Mesendoderm (in vitro differentiated cells): Measurements from ENCODE around the gene PYGB.

ENCODE experiments used
- DNase-seq: peaks from one replicate; pipeline ENCODE4 v3.0.0; 2013
- H2AK5ac ChIP-seq: 2 replicates; pipeline ENCODE4 v1.6.1; 2013; ENCODE audit warnings: low read length, inconsistent platforms
- H2BK120ac ChIP-seq: 2 replicates; pipeline ENCODE4 v1.6.1; 2013; ENCODE audit warnings: low read depth, mild to moderate bottlenecking, low read length, moderate library complexity, mixed read lengths
- H2BK15ac ChIP-seq: replicated peaks from 2 replicates; pipeline ENCODE4 v1.6.1; 2013; ENCODE audit warnings: low read depth, mild to moderate bottlenecking, moderate library complexity
- H2BK5ac ChIP-seq: 2 replicates; pipeline ENCODE4 v1.6.1; 2013; ENCODE audit warnings: low read length, inconsistent platforms
- H3K18ac ChIP-seq: 2 replicates; pipeline ENCODE4 v1.6.1; 2013; ENCODE audit warnings: mild to moderate bottlenecking, low read length, mixed read lengths
- H3K23ac ChIP-seq: one replicate; pipeline ENCODE4 v1.6.1; 2013; ENCODE audit warnings: low read length
- H3K27ac ChIP-seq: 2 replicates; pipeline ENCODE4 v1.5.1; 2013; ENCODE audit warnings: low read depth, mild to moderate bottlenecking, inconsistent platforms, low read length, moderate library complexity
- H3K27me3 ChIP-seq: 2 replicates; pipeline ENCODE4 v1.6.1; 2013; ENCODE audit warnings: low read length, control low read depth, mild to moderate bottlenecking, inconsistent platforms; ENCODE audit not compliant: insufficient read depth, poor library complexity
- H3K36me3 ChIP-seq: 2 replicates; pipeline ENCODE4 v1.6.1; 2013; ENCODE audit warnings: low read length, inconsistent platforms; ENCODE audit not compliant: control insufficient read depth, insufficient read depth
- H3K4ac ChIP-seq: one replicate; pipeline ENCODE4 v1.6.1; 2013; ENCODE audit warnings: low read depth, mild to moderate bottlenecking, low read length, moderate library complexity
- H3K4me1 ChIP-seq: 2 replicates; pipeline ENCODE4 v1.6.1; 2013; ENCODE audit warnings: low read depth, low read length, inconsistent platforms; ENCODE audit not compliant: control insufficient read depth
- H3K4me2 ChIP-seq: 2 replicates; pipeline ENCODE4 v1.6.1; 2013; ENCODE audit warnings: low read length
- H3K4me3 ChIP-seq: 2 replicates; pipeline ENCODE4 v1.5.1; 2013; ENCODE audit warnings: mild to moderate bottlenecking, low read length
- H3K56ac ChIP-seq: one replicate; pipeline ENCODE4 v1.6.1; 2013; ENCODE audit warnings: low read length
- H3K79me1 ChIP-seq: 2 replicates; pipeline ENCODE4 v1.6.1; 2013; ENCODE audit warnings: low read length, inconsistent platforms
- H3K79me2 ChIP-seq: 2 replicates; pipeline ENCODE4 v1.6.1; 2013; ENCODE audit warnings: mild to moderate bottlenecking, low read length; ENCODE audit not compliant: control insufficient read depth, insufficient read depth
- H3K9ac ChIP-seq: 2 replicates; pipeline ENCODE4 v1.6.1; 2013; ENCODE audit warnings: low read length, inconsistent platforms
- H4K5ac ChIP-seq: one replicate; pipeline ENCODE4 v1.6.1; 2013; ENCODE audit warnings: low read length
- H4K8ac ChIP-seq: one replicate; pipeline ENCODE4 v1.6.1; 2013; ENCODE audit warnings: low read depth, mild to moderate bottlenecking, control low read depth, low read length, moderate library complexity
- WGBS: extraction: QIAGEN DNeasy Blood & Tissue Kit; methylation state at CpG from one replicate; pipeline ENCODE4 v1.1.7; 2013; ENCODE audit warnings: low lambda C conversion rate, missing lambda C conversion rate; ENCODE audit not compliant: insufficient coverage; ENCODE audit errors: extremely low coverage; 5-methylcytosine and 5-hydroxymethylcytosine counted together

Gene PYGB

DNA sequence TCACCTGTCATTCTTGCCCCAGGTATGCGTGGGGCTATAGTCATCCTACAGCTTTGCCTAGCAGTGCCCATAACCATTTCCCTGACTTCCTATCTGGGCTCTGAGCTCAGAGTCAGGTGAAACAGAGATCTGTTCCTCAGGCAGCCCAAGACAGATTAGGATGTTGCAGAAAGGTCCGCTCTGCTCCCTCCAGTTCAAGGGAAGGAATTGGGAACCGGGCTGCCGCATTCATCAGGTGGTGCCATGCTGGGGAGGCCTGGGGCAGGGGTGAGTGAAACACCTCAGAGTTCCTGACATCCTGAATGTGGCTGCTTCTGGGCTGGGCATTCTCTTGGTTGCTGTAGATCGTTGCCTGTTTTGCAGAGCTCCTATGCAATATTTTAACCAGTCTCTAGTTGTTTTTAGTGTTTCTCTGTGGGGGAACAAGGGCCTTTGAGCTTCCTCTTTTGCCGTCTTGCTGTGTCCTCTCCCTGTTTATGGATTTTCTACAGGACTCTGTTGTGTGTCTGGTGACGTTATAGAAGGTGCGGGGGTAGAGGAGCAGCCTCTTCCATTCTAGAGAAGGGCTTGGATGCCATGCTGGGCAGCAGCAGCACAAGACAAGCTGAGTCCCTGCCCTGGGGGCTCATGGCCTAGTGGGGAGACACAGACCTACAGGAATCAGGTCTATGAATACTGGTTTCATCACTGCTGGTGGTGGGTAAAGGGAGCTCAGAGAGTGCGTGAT, 43.2 kb upstream of the PYGB start:
- H3K79me1 ChIP-seq = peaks cover 4% of the 10 kb centered on the region
- no peak overlapping the region for H3K4me3 ChIP-seq
- H3K4ac ChIP-seq = no peak overlapping the region
- H3K56ac ChIP-seq = no peak overlapping the region
- no peak overlapping the region for H3K9ac ChIP-seq
- no peaks in the 10 kb centered on the region for H3K36me3 ChIP-seq
- H3K18ac ChIP-seq = no peak overlapping the region
- no peaks in the 10 kb centered on the region for H3K4me1 ChIP-seq
- H3K4me2 ChIP-seq = no peak overlapping the region
- no peak overlapping the region for H3K23ac ChIP-seq
- H4K8ac ChIP-seq = no peak overlapping the region
- no peak overlapping the region for H2BK120ac ChIP-seq
- no peak for DNase-seq
- no peak overlapping the region for H2AK5ac ChIP-seq
- WGBS = no CpG with 5 or more reads among the region's 9 CpGs
- no peak overlapping the region for H2BK5ac ChIP-seq
- no peak overlapping the region for H3K27ac ChIP-seq
- H4K5ac ChIP-seq = no peak overlapping the region
- no peak overlapping the region for H2BK15ac ChIP-seq
- no peaks in the 10 kb centered on the region for H3K79me2 ChIP-seq
- no peaks in the 10 kb centered on the region for H3K27me3 ChIP-seq

DNA sequence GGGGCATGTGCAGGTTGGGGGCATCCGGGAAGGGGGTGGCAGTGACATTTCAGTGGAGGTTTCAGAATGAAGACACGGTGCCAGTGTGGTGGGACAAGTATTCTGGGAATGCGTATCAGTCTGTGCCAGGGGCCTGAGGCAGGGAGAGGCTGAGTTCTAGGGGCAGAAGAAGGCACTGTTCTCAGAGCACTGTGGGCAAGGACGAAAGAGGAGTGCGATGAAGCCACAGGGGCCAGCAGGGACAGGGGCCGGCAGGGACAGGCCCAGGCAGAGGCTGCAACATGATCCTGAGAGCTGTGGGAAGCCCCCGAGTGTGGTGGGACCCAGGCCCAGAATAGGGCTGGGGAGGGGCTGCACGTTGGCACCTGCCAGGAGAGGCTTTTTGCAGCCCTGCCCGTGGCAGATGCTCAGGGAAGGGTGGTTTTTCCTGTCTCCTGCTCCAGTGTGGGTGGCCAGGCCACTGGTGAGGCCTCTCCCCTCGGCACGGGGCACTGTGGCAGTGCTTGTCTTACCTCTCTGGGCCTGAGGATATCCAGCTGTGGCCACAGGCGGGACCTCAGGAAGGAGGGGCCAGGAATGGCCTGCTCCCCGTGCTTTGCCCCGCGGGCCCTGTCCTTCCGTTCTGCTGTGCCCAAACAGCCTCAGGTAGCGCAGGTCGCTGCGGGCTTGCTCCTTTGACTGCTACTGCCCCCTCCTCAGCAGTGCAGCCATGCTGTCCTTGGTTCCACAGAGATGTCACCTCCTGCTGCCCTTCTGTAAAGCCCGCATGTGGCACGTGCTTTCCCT, 42.4 kb upstream of the PYGB start:
- no peak for DNase-seq
- H3K36me3 ChIP-seq = no peaks in the 10 kb centered on the region
- H3K27me3 ChIP-seq = no peaks in the 10 kb centered on the region
- H3K79me1 ChIP-seq = peaks cover 4% of the 10 kb centered on the region
- no peak overlapping the region for H3K27ac ChIP-seq
- no peak overlapping the region for H3K9ac ChIP-seq
- no peak overlapping the region for H3K4me3 ChIP-seq
- no peak overlapping the region for H4K8ac ChIP-seq
- no peak overlapping the region for H3K56ac ChIP-seq
- no peak overlapping the region for H2AK5ac ChIP-seq
- no peak overlapping the region for H3K18ac ChIP-seq
- H3K4ac ChIP-seq = no peak overlapping the region
- no CpG with 5 or more reads among the region's 21 CpGs for WGBS
- H3K4me1 ChIP-seq = no peaks in the 10 kb centered on the region
- no peak overlapping the region for H4K5ac ChIP-seq
- no peak overlapping the region for H2BK15ac ChIP-seq
- H3K23ac ChIP-seq = no peak overlapping the region
- H2BK5ac ChIP-seq = no peak overlapping the region
- no peaks in the 10 kb centered on the region for H3K79me2 ChIP-seq
- no peak overlapping the region for H2BK120ac ChIP-seq
- no peak overlapping the region for H3K4me2 ChIP-seq

DNA sequence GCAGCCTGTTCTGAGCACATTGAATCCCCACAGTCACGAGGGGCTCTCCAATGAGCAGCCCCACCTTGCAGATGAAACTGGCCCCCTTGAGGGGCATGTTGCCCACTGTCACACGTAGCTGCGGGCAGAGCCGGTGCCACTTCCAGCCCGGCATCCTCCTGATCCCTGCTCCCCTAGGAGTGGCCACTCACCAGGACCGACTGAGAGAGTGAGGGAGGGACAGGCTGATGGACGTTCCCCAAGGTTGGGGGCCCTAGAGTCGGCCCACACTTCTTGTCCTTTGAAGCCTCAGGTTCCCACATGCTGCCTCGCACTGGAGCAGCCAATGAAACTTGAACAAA, 41.9 kb upstream of the PYGB start:
- Histone ChIP-seq H3K4me1 (no peaks in the 10 kb centered on the region), H3K23ac (no peak overlapping the region), H3K4me3 (no peak overlapping the region), H3K27ac (no peak overlapping the region), H3K36me3 (no peaks in the 10 kb centered on the region), H4K5ac (no peak overlapping the region), H2BK120ac (no peak overlapping the region), H3K4me2 (no peak overlapping the region), H2AK5ac (no peak overlapping the region), H2BK15ac (no peak overlapping the region), H3K56ac (no peak overlapping the region), H2BK5ac (no peak overlapping the region), H3K9ac (no peak overlapping the region), H3K79me1 (peaks cover 4% of the 10 kb centered on the region), H3K4ac (no peak overlapping the region), H3K27me3 (no peaks in the 10 kb centered on the region), H3K79me2 (no peaks in the 10 kb centered on the region), H3K18ac (no peak overlapping the region), H4K8ac (no peak overlapping the region)
- no peak for DNase-seq
- no CpG with 5 or more reads among the region's 9 CpGs for whole genome bisulfite sequencing

DNA sequence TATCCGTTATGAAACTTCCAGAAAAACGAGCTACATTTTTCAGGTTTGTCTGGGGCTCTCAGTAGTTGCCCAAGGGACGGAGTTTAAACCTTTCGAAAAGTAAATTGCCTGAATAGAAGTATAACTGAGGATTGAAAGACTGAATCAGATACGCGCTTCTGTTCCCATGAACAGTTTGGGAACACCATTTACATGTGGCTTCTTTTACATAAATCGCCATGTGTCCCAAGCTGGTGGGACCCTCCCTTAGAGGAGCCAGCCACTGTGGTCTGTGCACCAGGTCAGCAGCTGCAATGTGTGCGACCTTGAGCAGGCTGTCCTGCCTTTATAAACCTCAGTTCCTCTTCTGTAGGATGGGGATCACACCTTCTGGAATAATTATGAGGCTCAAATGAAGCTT, 41.3 kb upstream of the PYGB start:
- Histone ChIP-seq H3K4me3 (no peak overlapping the region), H3K18ac (no peak overlapping the region), H3K79me2 (no peaks in the 10 kb centered on the region), H2AK5ac (no peak overlapping the region), H3K36me3 (no peaks in the 10 kb centered on the region), H3K4me2 (no peak overlapping the region), H3K27ac (no peak overlapping the region), H2BK15ac (no peak overlapping the region), H3K4ac (no peak overlapping the region), H3K4me1 (no peaks in the 10 kb centered on the region), H3K56ac (no peak overlapping the region), H3K27me3 (no peaks in the 10 kb centered on the region), H2BK5ac (no peak overlapping the region), H4K8ac (no peak overlapping the region), H4K5ac (no peak overlapping the region), H3K23ac (no peak overlapping the region), H3K9ac (no peak overlapping the region), H3K79me1 (peaks cover 4% of the 10 kb centered on the region), H2BK120ac (no peak overlapping the region)
- no peak for DNase-seq
- WGBS = no CpG with 5 or more reads among the region's 8 CpGs

DNA sequence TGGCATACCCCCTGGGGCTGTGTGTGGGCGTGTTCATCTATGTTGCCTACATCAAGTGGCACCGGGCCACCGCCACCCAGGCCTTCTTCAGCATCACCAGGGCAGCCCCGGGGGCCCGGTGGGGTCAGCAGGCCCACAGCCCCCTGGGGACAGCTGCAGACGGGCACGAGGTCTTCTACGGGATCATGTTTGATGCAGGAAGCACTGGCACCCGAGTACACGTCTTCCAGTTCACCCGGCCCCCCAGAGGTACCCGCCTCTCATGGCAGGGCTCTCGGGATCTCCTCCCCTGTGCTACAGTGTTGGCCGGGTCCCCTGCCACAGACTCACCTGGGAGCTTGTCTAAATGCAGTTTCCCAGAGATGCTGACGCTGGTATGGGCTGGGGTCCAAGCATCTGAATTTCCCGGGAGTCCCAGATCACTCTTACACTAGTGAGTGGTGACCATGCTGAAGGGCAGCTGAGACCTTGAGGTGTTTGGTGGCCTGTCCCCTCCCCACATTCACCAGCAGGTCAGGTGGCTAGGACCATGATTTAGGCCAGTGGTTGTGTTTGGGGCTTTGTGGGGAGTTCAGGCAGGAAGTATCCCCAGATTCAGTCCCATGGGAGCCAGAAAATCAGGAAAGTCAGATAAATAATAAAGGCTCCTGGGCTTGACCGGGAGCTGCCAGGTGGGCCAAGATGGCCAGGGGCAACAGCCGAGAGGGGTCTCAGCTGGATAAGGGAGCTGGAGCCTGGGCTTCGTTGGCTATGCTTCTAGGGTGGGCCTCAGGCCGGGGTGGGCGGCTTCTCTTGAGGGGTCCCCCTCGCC, 40.5 kb upstream of the PYGB start:
- Histone ChIP-seq H3K79me1 (peaks cover 4% of the 10 kb centered on the region), H3K4ac (no peak overlapping the region), H3K4me3 (no peak overlapping the region), H3K79me2 (no peaks in the 10 kb centered on the region), H3K23ac (no peak overlapping the region), H2BK5ac (no peak overlapping the region), H3K4me2 (no peak overlapping the region), H3K27me3 (no peaks in the 10 kb centered on the region), H3K36me3 (no peaks in the 10 kb centered on the region), H3K56ac (no peak overlapping the region), H3K27ac (no peak overlapping the region), H3K9ac (no peak overlapping the region), H4K5ac (no peak overlapping the region), H3K18ac (no peak overlapping the region), H2AK5ac (no peak overlapping the region), H3K4me1 (no peaks in the 10 kb centered on the region), H2BK15ac (no peak overlapping the region), H4K8ac (no peak overlapping the region), H2BK120ac (no peak overlapping the region)
- no peak for DNase-seq
- WGBS = no CpG with 5 or more reads among the region's 22 CpGs
